GM19238 (cell line): ENCODE data around the gene FUZ.

Source experiments
- DNase-seq: peaks from one replicate; pipeline ENCODE4 v3.0.0; 2011; ENCODE audit warnings: low spot score; ENCODE audit not compliant: insufficient read length

The FUZ gene

DNA sequence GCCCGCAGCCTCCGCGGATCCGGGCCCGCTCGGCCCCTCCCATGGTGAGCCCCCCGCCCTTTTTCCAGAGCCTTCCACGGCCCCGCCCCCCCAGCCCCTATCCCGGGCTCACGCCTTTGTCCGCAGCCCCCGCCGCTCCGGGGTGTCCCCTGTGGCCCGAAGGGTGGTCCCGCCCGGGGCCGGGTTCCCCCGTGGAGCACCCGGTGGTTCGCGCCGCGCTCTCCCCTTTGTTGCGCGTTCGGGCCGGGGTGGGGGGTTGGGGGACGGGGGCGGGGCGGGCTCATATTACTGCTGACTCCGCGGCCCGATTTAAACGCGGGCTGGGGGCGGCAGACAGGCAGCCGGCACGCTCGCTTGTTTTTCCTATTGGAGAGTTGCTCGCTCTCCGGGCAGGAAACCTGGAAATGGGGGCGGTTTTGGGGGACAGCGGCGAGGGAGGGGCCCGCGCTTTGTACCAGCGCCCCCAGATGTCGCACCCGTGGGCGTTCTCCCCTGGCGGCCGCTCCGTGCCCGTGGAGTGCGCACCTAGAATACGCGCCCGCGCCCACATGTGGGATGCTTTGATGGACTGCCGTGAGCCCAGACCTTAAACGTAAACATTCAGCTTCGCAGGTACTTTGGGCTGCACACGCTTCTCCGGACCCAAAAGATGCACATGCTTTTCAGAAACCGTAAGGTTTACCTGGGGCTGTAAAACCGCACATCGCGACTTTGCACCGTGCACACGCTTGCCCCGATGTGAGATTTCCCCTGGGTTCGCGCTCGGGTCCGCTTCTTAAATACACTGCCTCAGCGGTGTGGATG lies 38.6 kb upstream of the FUZ start:
- peak; percentile 57 for DNase-seq

DNA sequence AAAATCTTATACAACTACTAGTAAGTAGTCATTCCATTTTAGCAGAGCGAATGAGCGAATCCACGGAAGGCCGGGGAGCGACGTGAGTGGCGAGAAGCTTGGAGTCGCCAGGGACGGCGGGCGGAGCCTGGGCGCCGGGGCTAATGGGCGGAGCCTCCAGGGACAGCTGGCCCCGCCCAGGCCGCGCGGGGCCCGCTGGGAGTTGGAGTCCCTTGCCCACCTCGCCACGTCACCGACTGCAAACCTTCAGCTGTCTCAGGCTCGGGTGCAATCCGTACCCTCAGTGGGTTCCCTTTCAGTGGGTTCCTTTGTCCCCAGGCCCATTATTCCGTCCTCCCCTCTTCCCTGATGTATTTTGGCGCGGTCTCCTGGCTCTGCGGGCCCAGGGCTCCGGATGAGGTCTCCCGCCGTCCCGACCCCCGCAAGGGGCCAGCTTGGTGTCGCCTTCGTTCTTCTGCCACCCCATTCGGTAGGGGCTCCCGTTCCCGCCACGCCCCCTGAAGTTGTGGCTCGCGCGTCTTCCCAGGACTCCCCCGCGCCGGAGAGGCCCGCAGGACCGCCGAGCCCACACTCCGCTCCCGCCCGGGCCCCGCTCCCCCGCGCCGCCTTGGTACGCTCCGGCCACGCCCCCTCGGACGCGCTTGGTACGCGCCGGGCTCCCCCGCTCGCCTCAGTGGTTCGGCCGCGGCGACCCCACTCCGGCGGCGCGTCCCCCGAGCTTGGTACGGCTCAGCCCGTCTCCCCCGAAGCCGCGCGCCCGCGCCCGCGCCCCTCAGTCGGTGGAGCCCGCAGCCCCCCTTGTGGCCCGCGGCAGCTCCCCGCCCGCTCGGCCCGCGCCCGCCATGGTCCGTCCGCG lies 37.6 kb upstream of the FUZ start, which contains the start of gene PTOV1:
PTOV1 (plus strand) TSS at position 673 of the 856 bp plus-strand sequence.
- DNase-seq: peak; percentile 98

DNA sequence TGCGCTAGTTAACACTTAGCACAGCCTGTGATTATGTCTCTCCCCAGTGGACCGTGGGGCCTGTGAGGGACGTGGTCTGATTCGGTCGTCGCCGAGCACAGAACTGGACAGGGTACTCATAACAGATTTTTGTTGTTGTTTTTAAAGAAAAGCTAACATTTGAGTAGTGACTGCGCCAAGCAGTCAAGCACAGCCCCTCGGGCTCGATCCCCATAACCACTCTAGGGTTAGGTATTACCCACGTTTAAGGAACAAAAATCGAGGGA lies 37.1 kb upstream of the FUZ start:
- no peak for DNase-seq

GRCh38 chr19:49849433-49850220 lies 36.5 kb upstream of the FUZ start:
- no peak for DNase-seq

DNA sequence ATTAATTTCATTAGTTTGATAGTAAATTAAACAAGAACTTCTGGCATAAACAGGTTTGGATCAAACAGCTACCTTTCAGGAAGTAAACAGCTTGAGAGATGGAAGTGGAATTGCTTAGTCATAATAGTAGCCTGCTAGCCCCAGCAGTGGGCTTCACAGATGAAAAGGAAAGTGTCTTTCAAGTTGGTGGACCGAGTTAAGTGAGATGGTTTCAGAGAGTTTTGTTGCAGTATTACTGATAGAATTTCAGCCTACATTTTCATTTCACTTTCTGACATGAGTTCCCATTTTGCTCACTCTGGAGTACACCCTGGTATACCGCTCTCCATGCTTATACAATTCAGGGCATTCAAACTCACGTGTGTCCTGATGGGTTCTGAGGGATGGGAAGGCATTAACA lies 35.8 kb upstream of the FUZ start:
- no peak for DNase-seq

- DNase-seq: no peak
Observed at GRCh38 chr19:49847731-49848696, 34.9 kb upstream of the FUZ start.

- DNase-seq: no peak
Observed at GRCh38 chr19:49846408-49846807, 33.3 kb upstream of the FUZ start.

DNA sequence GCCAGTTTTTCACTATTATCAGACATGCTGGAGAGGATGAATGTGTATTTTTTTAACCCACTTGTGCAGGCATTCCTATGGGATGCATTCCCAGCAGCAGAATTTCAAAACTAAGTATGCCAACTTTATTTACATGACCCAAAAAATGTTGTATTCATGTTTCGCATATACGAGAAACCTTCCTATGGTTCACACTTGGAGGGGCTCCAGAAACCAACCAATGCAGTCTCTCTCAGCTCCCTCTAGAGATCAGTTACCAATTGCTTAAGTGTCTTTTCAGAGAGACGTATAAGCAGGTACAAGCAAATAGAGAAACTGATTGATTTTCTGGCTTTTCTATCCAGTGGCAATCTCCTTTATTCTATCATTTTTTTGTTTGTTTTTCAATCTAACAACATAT lies 32.3 kb upstream of the FUZ start:
- DNase-seq: no peak

GRCh38 chr19:49844138-49845095 lies 31.3 kb upstream of the FUZ start:
- DNase-seq: no peak

DNA sequence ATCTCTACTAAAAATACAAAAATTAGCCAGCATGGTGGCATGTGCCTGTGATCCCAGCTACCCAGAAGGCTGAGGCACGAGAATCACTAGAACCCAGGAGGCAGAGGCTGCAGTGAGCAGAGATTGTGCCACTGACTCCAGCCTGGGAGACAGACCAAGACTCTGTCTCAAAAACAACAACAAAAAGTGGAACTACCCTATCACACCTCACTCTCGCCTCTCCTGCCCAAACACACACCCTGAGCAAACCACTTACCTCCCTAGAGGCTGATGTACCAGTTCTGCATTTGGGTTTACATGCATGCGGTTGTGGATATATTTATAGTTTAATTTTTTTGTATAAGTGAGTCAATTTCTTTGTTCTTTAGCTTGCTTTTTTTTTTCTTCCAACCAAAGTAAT lies 30.2 kb upstream of the FUZ start:
- no peak for DNase-seq

DNA sequence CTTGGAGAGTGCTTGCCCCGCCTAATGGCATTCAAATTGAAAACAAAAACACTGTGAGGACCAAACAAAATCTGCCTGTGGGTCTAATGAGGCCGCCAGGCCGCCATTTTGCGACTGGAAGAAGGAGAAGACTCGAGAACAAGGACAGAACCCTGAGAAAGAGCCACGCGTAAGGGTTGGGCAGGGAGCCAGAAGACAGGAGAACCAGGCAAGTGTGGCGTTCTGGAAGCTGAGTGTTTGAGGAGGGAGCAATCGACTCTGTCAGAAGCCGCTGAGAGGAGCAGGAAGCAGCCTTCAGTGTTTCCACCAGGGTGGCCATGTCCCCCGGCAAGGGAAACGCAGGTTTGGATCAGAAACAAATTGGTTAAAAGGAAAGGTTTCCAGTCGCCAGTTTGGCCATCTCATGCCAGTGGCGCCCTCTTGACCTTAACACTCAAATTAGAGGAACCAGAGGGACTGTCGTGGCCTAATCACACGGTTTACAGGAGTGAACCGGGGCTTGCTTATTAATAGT lies 27.7 kb upstream of the FUZ start:
- DNase-seq: no peak

- no peak for DNase-seq
Observed at GRCh38 chr19:49840321-49840720, 27.2 kb upstream of the FUZ start.

GRCh38 chr19:49839713-49840112 lies 26.6 kb upstream of the FUZ start:
- no peak for DNase-seq

DNA sequence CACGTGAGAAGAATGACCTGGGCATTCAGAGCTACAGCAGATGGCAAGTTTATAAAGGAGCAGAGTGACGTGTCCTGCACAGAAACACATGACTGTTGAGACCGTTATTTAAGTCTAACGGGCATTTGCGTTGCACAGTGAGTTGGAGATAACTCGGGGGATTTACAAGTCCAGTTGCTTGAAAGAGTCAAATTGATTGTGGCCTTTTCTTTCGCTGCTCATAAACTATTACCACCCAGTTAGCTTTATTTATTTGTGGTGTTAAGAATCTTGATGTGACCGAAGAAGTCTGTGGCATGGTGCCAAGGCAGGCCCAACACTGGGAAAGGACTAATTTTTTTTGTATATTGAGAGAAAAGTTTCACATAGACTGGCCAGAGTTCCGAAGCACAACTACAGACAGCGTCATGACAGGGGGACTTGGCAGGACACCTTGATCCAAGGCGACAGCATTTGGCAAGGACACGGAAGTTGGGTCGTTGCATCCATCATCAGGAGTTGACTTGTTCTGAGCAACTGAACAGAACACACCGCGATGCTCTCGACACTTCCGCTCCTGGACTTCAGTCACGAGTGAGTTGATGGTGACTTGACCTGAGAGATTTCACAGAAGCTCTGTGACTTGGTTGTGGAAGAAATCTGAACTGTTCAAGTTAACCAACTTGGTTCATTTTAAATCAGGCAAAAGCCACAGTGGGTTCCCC lies 25.9 kb upstream of the FUZ start:
- no peak for DNase-seq

- no peak for DNase-seq
Observed at GRCh38 chr19:49837425-49837824, 24.3 kb upstream of the FUZ start.

DNA sequence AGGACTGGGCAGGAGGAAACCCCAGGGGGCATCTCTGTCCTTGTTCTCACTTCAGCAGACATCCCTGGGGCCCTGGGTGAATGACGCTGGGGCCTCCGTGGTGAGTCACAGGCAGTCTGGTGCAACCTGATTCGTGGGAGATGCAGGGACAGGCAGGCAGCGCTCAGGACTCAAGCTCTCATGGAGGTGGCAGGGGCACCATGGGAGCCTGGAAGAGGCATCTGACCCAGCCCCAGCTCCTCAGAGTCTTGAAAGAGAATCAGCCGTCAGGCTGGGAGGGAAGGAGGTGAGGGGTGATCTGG lies 23.9 kb upstream of the FUZ start:
- DNase-seq: no peak

GRCh38 chr19:49836176-49837008 lies 23.3 kb upstream of the FUZ start:
- no peak for DNase-seq

DNA sequence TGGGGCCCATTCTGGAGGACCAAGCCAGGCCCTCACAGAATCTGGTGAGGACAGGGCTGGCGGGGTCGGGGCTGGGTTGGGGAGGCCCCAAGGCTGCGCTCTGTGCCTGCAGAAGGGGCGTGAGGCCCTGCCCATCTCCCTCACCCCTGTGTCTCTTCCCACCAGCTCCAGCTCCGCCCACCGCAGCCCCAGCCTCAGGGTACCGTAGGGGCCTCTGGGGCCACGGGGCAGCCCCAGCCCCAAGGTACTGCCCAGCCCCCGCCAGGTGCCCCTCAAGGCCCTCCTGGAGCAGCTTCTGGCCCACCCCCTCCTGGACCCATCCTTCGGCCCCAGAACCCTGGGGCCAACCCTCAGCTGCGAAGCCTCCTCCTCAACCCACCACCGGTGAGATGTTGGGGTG lies 22.5 kb upstream of the FUZ start:
- DNase-seq: no peak
